Superior temporal gyrus (tissue), 1 donor: ENCODE measurements around the gene NLRC5.
A peak's percentile ranks its signal among the peaks of the same experiment; 100 is the strongest.
"Not testable (repeated sequence)": the region's sequence is repeated elsewhere in the genome, so short reads cannot be mapped to it uniquely, and the experiment has no call there.

Source experiments
- DNase-seq: peaks from one replicate; pipeline ENCODE4 v3.0.0-alpha.2; 2016; ENCODE audit errors: extremely low spot score

The NLRC5 gene

DNA sequence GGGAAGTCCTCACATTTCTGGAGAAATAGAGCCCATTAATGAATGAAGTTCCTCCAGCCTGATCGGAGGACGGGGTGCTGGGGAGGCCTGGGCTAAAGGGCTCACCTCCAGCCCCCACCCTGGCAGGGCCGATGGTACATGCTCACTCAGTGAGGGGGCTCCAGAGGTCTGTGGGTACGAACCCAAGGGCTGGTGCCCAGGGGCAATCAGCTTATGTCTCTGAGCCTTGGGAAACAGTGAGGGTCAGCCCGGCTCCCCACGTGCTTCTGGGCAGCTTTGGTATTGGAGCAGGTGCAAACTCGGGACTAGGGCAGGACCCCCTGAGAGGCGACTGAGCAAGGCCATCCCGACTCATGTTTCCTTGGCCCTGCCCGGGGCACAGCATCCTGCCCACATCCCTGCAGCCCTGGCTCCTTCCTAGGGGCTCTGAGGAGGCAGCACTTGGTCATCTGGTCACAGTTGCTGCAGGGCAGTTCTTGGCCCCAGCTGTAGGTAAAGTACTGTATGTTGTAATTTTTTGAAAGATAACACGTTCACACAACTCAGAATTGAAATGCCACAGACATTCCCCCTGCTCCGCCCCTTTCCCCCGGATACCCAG, 28.6 kb upstream of the NLRC5 start:
- DNase-seq, result no peak

DNA sequence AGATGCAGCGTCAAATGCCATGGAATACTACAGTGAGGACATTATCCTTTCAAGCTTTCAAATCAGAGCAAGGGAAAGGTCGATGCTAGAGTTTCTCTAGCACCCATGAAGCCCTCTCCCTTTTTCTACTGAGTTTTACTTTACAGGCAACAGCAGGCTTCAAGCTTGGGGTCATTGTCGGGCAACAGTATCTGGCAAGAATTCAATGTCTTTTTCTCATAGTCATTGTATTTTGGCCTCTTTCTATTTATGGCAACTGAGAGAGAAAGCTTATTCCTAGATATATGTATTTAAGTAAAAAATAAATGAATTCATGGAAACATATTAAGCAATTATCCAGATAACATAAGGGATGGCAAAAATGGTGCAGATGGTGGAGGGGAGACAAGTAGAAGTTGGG, 28.0 kb upstream of the NLRC5 start:
- no peak for DNase-seq

DNA sequence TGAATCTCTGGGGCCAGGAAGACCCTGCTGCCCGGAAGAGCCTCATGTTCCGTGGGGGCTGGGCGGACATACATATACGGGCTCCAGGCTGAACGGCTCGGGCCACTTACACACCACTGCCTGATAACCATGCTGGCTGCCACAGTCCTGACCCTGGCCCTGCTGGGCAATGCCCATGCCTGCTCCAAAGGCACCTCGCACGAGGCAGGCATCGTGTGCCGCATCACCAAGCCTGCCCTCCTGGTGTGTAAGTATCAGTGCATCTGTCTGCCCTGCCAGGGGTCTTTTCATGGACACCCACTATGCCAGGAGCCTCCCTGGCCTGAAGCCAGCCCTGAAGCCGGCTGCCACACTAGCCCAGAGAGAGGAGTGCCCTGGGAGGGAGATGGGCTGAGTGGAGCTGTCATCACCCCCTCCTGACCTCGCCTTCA, 27.5 kb upstream of the NLRC5 start, which contains the start of gene CETP:
TSS of gene CETP (plus strand) at position 100 of the 431 bp plus-strand sequence. CDS start at position 130, 30 bp downstream.
- DNase-seq, result no peak

DNA sequence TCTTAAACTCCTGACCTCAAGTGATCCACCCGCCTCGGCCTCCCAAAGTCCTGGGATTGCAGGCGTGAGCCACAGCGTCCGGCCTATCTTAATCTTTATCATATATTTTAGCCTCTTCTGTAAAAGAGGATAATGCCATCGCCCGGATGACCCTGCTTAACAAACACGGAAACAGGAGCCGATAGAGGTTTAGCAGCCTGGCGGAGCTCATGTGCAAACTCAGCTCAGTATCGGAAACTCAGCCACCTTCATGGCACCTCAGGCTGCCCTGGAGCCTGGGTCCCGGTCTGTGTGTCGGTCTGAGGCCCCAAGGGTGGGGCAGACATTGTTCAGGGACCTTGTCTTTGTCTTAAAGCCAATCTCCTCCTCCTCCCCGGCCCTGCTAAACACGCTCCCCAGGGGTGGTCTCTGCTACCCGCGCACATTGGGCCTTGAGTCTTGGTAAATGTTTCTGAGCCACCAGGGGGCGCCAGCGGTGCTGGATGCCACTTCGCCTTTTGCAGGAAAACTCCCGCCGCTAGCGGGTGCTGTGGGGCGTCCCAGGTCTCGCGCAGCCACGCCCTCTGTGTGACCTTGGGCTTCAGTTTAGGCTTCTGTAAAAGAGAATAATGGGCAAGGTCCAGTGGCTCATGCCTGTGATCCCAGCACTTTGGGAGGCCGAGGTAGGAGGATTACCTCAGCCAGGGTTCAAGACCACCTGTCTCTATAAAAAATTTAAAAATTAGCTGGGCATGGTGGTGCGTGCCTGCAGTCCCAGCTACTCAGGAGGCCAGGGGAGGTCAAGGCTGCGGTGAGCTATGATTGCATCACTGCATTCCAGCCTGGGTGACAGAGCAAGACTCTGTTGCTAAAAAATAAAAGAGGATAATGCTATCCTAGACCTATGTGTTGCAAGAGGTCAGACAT, 24.9 kb upstream of the NLRC5 start:
- peak; percentile 57 for DNase-seq

DNA sequence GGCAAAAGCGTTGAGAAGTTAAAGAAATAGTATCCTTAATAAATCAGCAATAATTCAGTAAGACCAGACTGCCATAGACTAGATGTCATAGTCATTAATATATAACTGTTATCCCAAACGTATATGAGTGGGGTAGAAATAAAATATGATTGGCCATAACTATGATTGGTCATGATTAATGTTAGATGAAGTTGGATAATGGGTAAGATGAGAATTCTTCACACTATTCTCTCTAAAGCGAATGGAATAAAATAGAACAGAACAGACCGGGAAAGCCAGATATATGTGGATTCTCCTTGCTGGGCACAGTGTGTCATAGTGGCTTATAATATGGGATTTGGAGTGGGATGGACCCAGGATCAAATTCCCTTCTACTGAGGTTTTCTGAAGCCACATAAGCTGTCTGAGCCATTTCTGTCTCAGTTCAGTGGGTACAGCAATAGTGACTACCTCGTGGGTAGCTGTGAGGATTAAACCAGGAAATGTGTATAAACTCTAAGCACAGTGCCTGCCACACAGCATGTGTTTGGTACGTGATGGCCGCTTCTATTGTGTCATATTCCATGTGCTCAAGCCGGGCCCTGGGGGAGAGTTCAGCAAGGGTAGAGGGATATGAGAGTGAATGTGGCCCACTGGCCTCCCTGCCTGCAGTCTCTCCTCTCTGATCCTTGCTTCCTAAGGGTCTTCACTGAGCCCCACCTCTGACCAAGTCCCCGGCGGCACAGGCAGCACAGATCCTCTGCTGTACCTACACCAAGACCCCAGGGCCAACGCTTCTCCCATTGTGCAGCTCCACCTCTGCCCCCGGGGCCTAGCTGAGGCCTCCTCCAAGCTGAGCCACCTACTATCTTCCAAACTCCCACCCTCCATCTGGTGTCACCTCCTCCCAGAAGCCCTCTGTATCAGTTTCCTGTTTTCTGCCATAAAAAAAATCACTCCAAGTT, 23.9 kb upstream of the NLRC5 start:
- no peak for DNase-seq

DNA sequence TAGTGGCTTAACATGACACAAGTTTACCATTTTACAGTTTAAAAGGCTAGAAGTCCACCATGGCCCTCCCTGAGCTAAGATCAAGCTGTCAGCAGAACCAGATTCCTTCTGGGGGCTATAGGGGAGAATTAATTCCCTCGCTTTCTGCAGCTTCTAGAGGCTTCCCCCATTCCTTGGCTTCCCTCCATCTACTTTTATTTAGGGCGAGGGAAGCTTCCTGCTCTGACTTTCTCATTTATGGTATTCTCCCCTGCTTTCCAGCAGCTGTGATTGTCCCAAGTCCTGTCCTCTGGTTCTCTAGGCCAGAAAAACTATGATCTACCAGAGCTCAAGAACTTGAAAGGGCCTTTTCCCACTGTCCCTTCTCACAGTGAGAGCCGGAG, 23.3 kb upstream of the NLRC5 start:
- DNase-seq, result no peak

DNA sequence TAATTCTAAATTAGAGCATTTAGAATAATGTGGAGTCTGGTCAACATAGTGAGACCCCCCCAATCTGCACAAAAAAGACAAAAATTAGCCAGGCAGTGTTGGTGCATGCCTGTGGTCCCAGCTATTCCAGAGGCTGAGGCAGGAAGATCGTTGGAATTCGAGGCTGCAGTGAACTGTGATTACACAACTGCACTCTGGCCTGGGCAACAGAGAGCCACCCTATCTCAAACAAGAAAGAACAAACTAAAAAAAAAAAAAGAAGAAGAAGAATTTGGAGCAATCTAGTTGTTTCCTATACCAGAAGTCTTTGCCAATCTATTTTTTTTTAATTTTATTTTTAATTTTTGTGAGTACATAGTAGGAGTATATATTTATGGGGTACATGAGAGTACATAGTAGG, 21.6 kb upstream of the NLRC5 start:
- no peak for DNase-seq

DNA sequence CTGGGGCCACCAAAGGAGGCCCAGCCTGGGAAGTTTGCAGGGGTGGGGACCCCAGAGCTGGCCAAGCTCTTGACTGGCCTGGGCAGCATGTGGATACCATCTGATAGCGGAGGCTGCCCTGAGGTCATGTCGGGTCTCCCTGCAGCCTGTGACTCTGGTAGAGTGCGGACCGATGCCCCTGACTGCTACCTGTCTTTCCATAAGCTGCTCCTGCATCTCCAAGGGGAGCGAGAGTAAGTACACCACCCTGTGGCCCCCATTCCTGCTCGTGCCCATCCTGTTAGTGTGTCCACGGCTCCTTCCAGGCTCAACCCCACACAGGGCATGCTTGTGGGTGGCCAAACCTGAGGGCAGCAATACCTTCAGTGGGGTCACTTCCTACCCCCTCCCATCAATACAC, 19.6 kb upstream of the NLRC5 start:
- no peak for DNase-seq

DNA sequence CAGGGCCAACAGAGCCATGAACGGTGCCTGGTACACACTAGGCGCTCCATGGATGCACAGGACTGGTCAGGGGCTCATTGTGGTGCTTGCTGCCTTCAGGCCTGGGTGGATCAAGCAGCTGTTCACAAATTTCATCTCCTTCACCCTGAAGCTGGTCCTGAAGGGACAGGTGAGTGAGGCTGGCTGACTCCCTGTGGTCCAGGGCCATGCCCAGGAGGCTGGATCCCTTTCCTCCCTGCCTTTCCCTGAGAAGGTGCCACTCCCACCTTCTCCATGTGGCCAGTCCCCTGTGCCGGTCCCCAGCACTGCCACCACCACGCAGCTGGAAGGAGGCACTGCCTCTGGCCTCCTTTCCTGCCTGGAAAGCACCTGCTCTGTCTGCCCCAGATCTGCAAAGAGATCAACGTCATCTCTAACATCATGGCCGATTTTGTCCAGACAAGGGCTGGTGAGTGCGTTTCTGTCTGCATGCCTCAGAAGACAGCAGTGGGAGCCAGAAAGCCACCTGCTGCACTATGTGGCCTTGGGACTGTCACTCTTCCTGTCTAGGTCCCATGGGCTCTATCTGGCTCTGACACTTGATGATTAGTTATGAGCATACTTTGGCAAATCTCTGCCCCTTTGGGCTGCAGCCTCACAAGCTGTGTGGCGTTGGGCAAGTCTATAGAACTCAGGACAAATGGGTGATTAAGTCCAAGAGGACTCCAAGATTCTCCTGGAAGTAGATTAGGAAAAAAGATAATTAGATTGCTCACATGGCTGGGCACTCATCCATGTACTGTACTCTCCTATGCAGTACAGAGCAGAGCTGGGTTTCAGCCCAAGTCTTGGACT, 18.2 kb upstream of the NLRC5 start:
- DNase-seq, result no peak

DNA sequence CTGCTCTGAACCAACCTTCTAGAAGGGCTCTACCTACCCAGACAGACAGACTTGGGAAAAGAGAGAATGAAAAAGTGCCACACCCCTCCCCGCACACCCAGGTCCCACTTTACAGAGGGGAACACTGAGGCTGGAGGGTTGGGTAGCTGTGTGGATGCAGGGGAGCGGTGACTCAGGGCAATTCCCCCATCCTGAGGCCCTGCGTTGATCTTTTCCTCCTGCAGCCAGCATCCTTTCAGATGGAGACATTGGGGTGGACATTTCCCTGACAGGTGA, 17.7 kb upstream of the NLRC5 start:
- no peak for DNase-seq

DNA sequence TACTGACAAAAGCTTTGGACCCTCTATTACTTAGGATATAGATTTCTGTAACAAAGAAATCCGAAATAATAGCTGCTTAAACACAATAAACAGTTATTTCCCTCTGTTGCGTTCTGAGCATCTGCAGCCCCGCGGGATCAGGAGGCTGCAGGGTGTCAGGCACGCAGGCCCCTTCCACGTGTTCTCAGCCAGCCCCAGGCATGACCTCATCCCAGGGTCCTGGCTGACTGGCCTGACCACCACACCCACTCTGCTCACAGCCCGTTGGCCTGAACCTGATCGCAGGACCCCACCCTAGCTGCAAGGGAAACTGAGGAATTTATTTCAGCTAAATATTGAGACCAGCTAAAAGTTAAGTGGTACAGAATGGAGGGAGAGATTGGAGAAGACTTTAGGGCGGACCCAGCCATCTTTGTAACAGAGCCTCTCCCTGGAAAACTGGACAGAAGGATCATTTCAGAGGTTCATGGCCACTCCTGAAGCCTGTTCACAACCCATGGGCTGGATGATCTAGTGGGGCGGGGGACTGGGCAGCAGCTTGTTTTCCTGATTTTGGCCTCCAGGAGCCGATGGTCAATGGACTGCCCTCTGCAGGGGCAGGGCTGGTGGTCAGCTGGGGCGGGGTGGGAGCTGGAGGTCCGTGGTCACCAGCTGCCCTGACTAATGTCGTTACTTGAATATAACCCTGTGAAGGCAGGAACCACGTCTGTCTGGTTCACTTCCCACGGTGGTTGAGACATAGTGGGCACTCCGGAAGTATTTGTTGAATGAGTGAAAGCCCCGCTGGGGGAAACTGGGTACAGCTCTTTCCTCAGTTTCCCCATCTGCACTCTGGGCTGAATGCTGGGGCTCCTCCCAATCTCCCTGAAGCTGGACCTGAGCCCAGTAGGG, 16.7 kb upstream of the NLRC5 start:
- no peak for DNase-seq

DNA sequence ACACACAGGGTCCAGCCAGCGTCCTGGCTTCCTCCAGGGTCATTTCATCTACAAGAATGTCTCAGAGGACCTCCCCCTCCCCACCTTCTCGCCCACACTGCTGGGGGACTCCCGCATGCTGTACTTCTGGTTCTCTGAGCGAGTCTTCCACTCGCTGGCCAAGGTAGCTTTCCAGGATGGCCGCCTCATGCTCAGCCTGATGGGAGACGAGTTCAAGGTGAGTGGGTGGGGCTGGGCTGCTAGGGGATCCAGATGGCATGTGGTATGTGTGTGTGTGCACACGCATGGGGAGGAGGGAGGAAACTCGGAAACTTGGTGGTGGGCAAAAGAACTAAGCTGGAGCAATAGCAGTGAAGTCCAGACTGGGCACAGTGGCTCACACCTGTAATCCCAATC, 16.1 kb upstream of the NLRC5 start:
- DNase-seq, result no peak

DNA sequence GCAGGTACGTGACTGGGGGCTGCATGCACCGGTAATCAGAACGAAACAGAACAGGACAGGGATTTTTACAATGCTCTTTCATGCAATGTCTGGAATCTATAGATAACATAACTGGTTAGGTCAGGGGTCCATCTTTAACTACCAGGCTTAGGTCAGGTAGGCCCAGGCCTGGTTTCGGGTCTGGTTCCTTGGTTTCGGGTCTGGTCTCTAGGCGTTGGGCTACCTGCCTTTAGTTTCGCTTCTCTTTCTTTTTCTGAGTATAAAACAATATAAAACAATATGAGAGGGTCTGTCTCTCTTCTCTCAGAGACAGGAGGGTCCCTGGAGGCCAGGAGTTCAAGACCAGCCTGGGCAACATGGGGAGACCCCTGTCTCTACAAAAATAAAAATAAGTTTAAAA, 15.5 kb upstream of the NLRC5 start:
- DNase-seq, result not testable (repeated sequence)

DNA sequence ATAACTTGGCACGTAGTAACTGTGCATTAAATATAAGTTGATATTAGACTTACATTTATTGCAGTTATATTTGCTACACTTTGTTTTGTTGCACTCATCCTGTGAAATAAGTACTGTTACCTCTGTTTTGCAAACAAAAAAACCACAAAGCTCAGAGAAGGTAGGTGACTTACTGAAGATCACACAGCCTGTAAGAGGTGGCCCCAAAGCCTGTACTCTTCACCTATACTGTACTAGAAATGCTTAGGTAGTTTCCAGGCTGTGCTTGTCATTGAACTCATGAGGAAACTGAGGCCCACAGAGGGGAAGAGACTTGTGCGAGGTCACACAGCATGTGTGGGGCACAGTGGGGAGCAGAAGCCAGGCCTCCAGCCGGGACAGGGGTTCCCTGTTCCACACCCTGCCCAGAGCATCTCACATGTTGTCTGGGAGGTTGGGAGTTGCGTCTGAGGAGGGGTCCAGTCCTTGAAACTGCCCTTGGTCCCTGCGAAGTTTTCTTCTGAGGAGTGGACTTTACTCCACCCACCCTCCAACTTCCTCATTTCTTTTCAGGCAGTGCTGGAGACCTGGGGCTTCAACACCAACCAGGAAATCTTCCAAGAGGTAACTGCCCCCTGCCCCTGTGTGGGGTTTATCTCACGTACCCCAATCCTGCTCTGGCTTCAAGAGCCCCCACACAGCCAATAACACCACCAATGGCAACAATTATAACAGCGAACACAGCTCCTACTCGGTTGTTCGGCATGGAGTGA, 14.6 kb upstream of the NLRC5 start:
- DNase-seq, result no peak

DNA sequence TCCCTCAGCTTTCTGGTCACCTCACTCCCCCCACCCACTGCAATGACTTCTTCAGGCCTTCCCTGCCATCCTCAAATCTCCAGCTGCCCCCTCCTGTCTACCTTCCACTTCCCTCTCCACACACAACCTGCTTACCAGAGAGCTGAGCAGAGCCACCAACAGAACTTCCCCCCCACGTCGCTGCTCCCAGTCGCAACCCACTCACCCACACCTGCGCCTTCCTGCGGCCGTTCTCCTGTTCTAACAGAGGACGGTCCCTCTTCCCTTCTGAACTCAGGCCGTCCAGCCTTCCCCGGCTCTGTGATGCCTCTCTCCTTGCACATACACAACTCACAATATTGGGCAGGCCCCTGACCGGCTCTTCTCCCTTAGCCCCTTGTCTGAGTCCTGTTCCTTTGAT, 13.6 kb upstream of the NLRC5 start:
- DNase-seq, result no peak

DNA sequence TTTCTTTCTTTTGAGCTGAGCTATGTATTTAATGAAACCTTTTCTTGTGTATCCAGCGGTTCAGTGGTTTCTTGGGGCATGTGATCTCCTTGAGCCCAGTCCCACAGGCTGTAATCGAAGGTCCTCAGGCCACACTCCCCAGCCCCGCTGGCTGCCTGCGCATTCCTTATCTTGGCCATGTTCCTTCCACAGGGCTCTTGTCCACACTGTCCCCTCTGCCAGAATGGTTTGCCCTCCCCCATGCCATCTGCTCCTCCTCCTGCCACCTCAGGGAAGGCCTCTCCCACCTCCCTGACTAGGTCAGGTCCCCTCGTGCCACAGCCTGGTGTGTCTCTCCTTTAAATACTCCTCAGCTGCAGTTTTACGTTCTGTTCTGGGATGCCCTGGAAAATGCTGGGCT, 12.1 kb upstream of the NLRC5 start:
- no peak for DNase-seq

DNA sequence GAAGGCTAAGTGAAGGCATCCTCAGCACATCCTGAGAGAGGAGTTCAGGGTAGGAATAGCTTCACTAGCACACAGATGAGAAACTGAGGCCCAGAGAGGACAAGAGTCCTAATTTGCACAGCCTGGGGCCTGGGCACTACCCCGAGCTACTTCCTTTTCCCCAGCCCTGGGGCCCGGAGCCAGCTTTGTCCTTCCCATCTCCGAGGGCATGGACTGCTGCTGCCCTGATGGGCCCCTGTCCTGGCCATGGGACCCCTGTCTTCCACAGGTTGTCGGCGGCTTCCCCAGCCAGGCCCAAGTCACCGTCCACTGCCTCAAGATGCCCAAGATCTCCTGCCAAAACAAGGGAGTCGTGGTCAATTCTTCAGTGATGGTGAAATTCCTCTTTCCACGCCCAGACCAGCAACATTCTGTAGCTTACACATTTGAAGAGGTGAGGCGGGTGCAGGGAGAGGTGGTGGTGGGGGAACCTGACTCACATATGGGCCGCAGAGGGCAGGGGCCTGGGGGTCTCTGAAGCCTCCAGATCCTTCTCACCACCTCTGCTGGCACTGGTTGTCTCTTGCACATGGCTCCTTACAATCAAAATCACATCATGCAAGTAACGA, 11.4 kb upstream of the NLRC5 start:
- no peak for DNase-seq

DNA sequence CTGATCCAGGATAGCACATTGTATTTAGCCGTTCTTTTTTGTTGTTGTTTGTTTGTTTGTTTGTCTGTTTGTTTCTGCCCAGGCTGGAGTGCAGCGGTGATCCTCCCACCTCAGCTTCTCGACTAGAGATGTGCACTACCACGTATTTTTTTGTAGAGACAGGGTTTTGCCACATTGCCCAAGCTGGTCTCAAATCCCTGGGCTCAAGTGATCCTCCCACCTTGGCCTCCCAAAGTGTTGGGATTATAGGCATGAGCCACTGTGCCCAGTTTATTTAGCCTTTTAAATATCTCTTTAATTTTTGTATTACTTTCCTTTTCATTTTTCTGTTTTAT, 9.2 kb upstream of the NLRC5 start:
- DNase-seq, result no peak
